H1 (cell line): ENCODE data around the gene GPR45. TPM values are rescaled to one million over a fixed set of nuclear protein-coding genes. Genes with fewer than 3 reads are reported as not detected.

Experiments used
- CTCF ChIA-PET: fragments of 300-600 bp; sonication (Branson Sonifier 250); formaldehyde crosslinking; loops from one replicate; lab custom pipeline; 2021; ENCODE audit not compliant: partially characterized antibody; lab: Charles Lee
- POLR2A ChIA-PET: fragments of 300-600 bp; sonication (Branson Sonifier 250); formaldehyde crosslinking; loops from one replicate; lab custom pipeline; 2021; ENCODE audit warnings: inconsistent platforms; ENCODE audit not compliant: partially characterized antibody; lab: Charles Lee
- DNase-seq, 2 experiments: peaks; one replicate each; pipeline versions ENCODE4 v3.0.0 to v3.0.0-alpha.2; 2010 to 2022; ENCODE audit warnings: low spot score in 2 of 2, low read depth in 1 of 2, mixed read lengths in 1 of 2
- FAIRE-seq: peaks from 2 replicates; lab custom pipeline; 2011; peaks lifted over from hg19 to GRCh38; lab: Jason Lieb, UNC
- H2AFZ ChIP-seq: 2 replicates; pipeline ENCODE4 v1.8.1; 2012; ENCODE audit warnings: low read length, inconsistent platforms
- H2AK5ac ChIP-seq: 2 replicates; pipeline ENCODE4 v1.6.1; 2013; ENCODE audit warnings: low read depth, low read length
- H2BK120ac ChIP-seq: replicated peaks from 2 replicates; pipeline ENCODE3; 2013; ENCODE audit warnings: low read depth, low read length, inconsistent platforms
- H2BK12ac ChIP-seq: 2 replicates; pipeline ENCODE4 v1.6.1; 2013; ENCODE audit warnings: low read depth, low read length
- H2BK15ac ChIP-seq: 2 replicates; pipeline ENCODE4 v1.6.1; 2013; ENCODE audit warnings: low read length
- H2BK20ac ChIP-seq: 2 replicates; pipeline ENCODE4 v1.6.1; 2013; ENCODE audit warnings: low read length
- H2BK5ac ChIP-seq: 2 replicates; pipeline ENCODE4 v1.6.1; 2013; ENCODE audit warnings: low read depth, low read length
- H3K14ac ChIP-seq: 2 replicates; pipeline ENCODE4 v1.6.1; 2013; ENCODE audit warnings: inconsistent platforms; ENCODE audit not compliant: insufficient read length
- H3K18ac ChIP-seq: 2 replicates; pipeline ENCODE4 v1.6.1; 2013; ENCODE audit warnings: low read length; ENCODE audit errors: extremely low read depth
- H3K23ac ChIP-seq: 2 replicates; pipeline ENCODE4 v1.6.1; 2013; ENCODE audit warnings: inconsistent platforms; ENCODE audit not compliant: insufficient read length
- H3K23me2 ChIP-seq: 2 replicates; pipeline ENCODE4 v1.6.1; 2013; ENCODE audit warnings: low read depth, low read length
- H3K27ac ChIP-seq: 2 replicates; pipeline ENCODE4 v1.6.1; 2011; ENCODE audit warnings: low read depth, low read length, inconsistent platforms
- H3K27me3 ChIP-seq, 4 experiments: replicated peaks in 1 of 4; 1 replicate in 1 of 4; 2 replicates in 3 of 4; pipeline versions ENCODE4 v1.6.1 to v1.8.1; 2011 to 2013; ENCODE audit warnings: low read length in 3 of 4, mild to moderate bottlenecking in 3 of 4, inconsistent platforms in 2 of 4, mixed read lengths in 2 of 4, moderate library complexity in 1 of 4; ENCODE audit not compliant: control insufficient read depth in 3 of 4, insufficient read depth in 3 of 4; ENCODE audit errors: extremely low read depth in 1 of 4
- H3K36me3 ChIP-seq, 4 experiments: 2 replicates each; pipeline versions ENCODE4 v1.6.1 to v1.8.1; 2011 to 2013; ENCODE audit warnings: mild to moderate bottlenecking in 4 of 4, low read length in 3 of 4, moderate library complexity in 2 of 4, control low read depth in 1 of 4, inconsistent platforms in 1 of 4; ENCODE audit not compliant: insufficient read depth in 4 of 4, control insufficient read depth in 2 of 4
- H3K4ac ChIP-seq: replicated peaks from 2 replicates; pipeline ENCODE3; 2013; ENCODE audit warnings: low read length, low read depth, mixed read lengths, inconsistent platforms; ENCODE audit not compliant: insufficient read length
- H3K4me1 ChIP-seq, 4 experiments: replicated peaks in 1 of 4; 1 replicate in 1 of 4; 2 replicates in 3 of 4; pipeline versions ENCODE4 v1.6.1 to v1.8.1; 2011 to 2013; ENCODE audit warnings: low read length in 3 of 4, inconsistent platforms in 2 of 4, mixed read lengths in 1 of 4; ENCODE audit not compliant: insufficient read depth in 4 of 4, control insufficient read depth in 3 of 4
- H3K4me2 ChIP-seq, 2 experiments: 2 replicates each; pipeline versions ENCODE4 v1.6.1 to v1.8.1; 2011 to 2013; ENCODE audit warnings: low read depth in 2 of 2, low read length in 2 of 2, control low read depth in 1 of 2, inconsistent platforms in 1 of 2, mild to moderate bottlenecking in 1 of 2; ENCODE audit not compliant: insufficient read depth in 1 of 2
- H3K4me3 ChIP-seq, 4 experiments: fragments of 200-600, 300-600 bp in 1 of 4; sonication (generic), shearing (Covaris generic), sonication (Bioruptor Twin) in 1 of 4; 2 replicates each; pipeline versions ENCODE4 v1.5.1 to v1.8.1; 2011 to 2016; ENCODE audit warnings: low read length in 4 of 4, low read depth in 3 of 4, control low read depth in 2 of 4, inconsistent platforms in 2 of 4, mild to moderate bottlenecking in 2 of 4, mixed read lengths in 1 of 4, moderate library complexity in 1 of 4; ENCODE audit not compliant: insufficient read depth in 2 of 4; ENCODE audit errors: extremely low read depth in 1 of 4
- H3K56ac ChIP-seq: replicated peaks from 2 replicates; pipeline ENCODE3; 2013; ENCODE audit warnings: low read depth, mild to moderate bottlenecking, mixed read lengths, low read length, inconsistent platforms; ENCODE audit not compliant: insufficient read length
- H3K79me1 ChIP-seq: 2 replicates; pipeline ENCODE4 v1.6.1; 2013; ENCODE audit warnings: low read depth, low read length, control low read depth
- H3K79me2 ChIP-seq, 2 experiments: 2 replicates each; pipeline versions ENCODE4 v1.6.1 to v1.8.1; 2012 to 2013; ENCODE audit warnings: low read length in 2 of 2, mild to moderate bottlenecking in 2 of 2, inconsistent platforms in 1 of 2; ENCODE audit not compliant: insufficient read depth in 2 of 2, control insufficient read depth in 1 of 2
- H3K9ac ChIP-seq, 4 experiments: replicated peaks in 1 of 4; 1 replicate in 1 of 4; 2 replicates in 3 of 4; pipeline versions ENCODE4 v1.6.1 to v1.8.1; 2011 to 2013; ENCODE audit warnings: low read depth in 3 of 4, low read length in 3 of 4, control low read depth in 2 of 4, mild to moderate bottlenecking in 2 of 4, moderate library complexity in 2 of 4, inconsistent platforms in 1 of 4; ENCODE audit errors: extremely low read depth in 1 of 4
- H3K9me3 ChIP-seq, 2 experiments: 2 replicates each; pipeline versions ENCODE4 v1.6.1 to v1.8.1; 2012 to 2013; ENCODE audit warnings: mild to moderate bottlenecking in 2 of 2, moderate library complexity in 2 of 2, control low read depth in 1 of 2, inconsistent platforms in 1 of 2, low read depth in 1 of 2, low read length in 1 of 2, mixed read lengths in 1 of 2; ENCODE audit not compliant: insufficient read depth in 2 of 2
- H4K20me1 ChIP-seq, 2 experiments: replicated peaks in 1 of 2; 2 replicates each; pipeline versions ENCODE3 to v1.8.1; 2011 to 2013; ENCODE audit warnings: inconsistent platforms in 2 of 2, low read length in 2 of 2, mild to moderate bottlenecking in 1 of 2; ENCODE audit not compliant: insufficient read depth in 2 of 2, control insufficient read depth in 1 of 2
- H4K5ac ChIP-seq: 2 replicates; pipeline ENCODE4 v1.6.1; 2013; ENCODE audit warnings: low read length, low read depth, mixed read lengths, inconsistent platforms; ENCODE audit not compliant: insufficient read length
- H4K8ac ChIP-seq: 2 replicates; pipeline ENCODE4 v1.8.0; 2013; ENCODE audit warnings: mild to moderate bottlenecking, moderate library complexity, low read length, inconsistent platforms; ENCODE audit not compliant: insufficient read depth; ENCODE audit errors: extremely low read depth
- H4K91ac ChIP-seq: replicated peaks from 2 replicates; pipeline ENCODE3; 2013; ENCODE audit warnings: low read length, mixed read lengths, inconsistent platforms; ENCODE audit not compliant: insufficient read length
- ASH2L ChIP-seq: fragments of 200-600, 300-600 bp; sonication (generic); IDR thresholded peaks from one replicate; pipeline ENCODE4 v1.7.1; 2017; ENCODE audit warnings: low read length
- CHD1 ChIP-seq: IDR thresholded peaks from 2 replicates; pipeline ENCODE4 v1.6.1; 2012; ENCODE audit warnings: low read depth, low read length, improper control_type of control experiment
- NANOG ChIP-seq: IDR thresholded peaks from 2 replicates; pipeline ENCODE4 v1.6.1; 2011; ENCODE audit warnings: low read length, low read depth, mild to moderate bottlenecking, inconsistent platforms; ENCODE audit not compliant: insufficient read depth, poor library complexity, severe bottlenecking
- PHF8 ChIP-seq: fragments of 200-600 bp; sonication (generic); conservative IDR thresholded peaks from 2 replicates; pipeline ENCODE4 v1.7.1; 2012; ENCODE audit warnings: low read depth, mild to moderate bottlenecking, inconsistent platforms, low read length, moderate library complexity
- RFX5 ChIP-seq: IDR thresholded peaks from 2 replicates; pipeline ENCODE4 v1.6.1; 2011; ENCODE audit warnings: low read depth, low read length, improper control_type of control experiment, borderline replicate concordance
- TBP ChIP-seq: IDR thresholded peaks from 2 replicates; pipeline ENCODE4 v1.6.1; 2011; ENCODE audit warnings: low read depth, low read length, improper control_type of control experiment
- TCF12 ChIP-seq: IDR thresholded peaks from 2 replicates; pipeline ENCODE4 v1.6.1; 2011; ENCODE audit warnings: low read depth, mild to moderate bottlenecking, low read length
- whole genome bisulfite sequencing, 2 experiments: shearing (Covaris generic) in 1 of 2; methylation state at CpG; one replicate each; pipeline versions ENCODE4 v1.1.6 to v1.1.7; 2013 to 2015; ENCODE audit warnings: low lambda C conversion rate in 2 of 2, mixed read lengths in 2 of 2, inconsistent platforms in 1 of 2, low coverage in 1 of 2, missing lambda C conversion rate in 1 of 2; ENCODE audit not compliant: insufficient replicate concordance in 2 of 2, insufficient coverage in 1 of 2, insufficient read length in 1 of 2; ENCODE audit errors: extremely low coverage in 1 of 2, missing lambda C conversion rate in 1 of 2; 5-methylcytosine and 5-hydroxymethylcytosine counted together
- polyA plus RNA-seq, 7 experiments: library from polyadenylated mRNA; depleted of rRNA in 3 of 7; stranded (reverse) in 5 of 7; unstranded in 2 of 7; fragments of >200 nt in 5 of 7; fragments of 200-250 nt in 2 of 7; gene quantifications; 1 replicate in 5 of 7; 2 replicates in 1 of 7; 4 replicates in 1 of 7; pipeline versions ENCODE4 v1.2.1 to v1.2.3, GENCODE V29; 2011 to 2013; ENCODE audit warnings: missing spikeins in 2 of 7, mixed read lengths in 2 of 7
- total RNA-seq: library from RNA; stranded (reverse); fragmentation: NEBNext Ultra II Directional; extraction: Animal tissue kit (Norgen Biotek cat#: 25700); gene quantifications from 2 replicates; pipeline ENCODE4 v1.2.1, GENCODE V29; 2021

Gene GPR45
- total and polyA plus RNA-seq, 2 of the 8 experiments (the other 6 are each of a cell fraction or from before 2014, with no cell fraction given): 0.21 TPM; not detected in 1

- Histone ChIP-seq H3K18ac (0 out of 2 replicates have a peak overlapping the region, but pooled peaks have one; percentile 22), H2BK5ac (no peak overlapping the region), H2BK12ac (no peak overlapping the region), H3K27me3 (no peaks in the 10 kb centered on the region), H2BK20ac (no peak overlapping the region), H3K9ac (no peak overlapping the region; a peak in 1 of 7 replicates), H2BK15ac (no peak overlapping the region), H3K36me3 (no peaks in the 10 kb centered on the region), H4K91ac (no peak overlapping the region), H3K4me3 (no peak overlapping the region), H4K8ac (no peak overlapping the region), H3K27ac (no peak overlapping the region), H2AFZ (no peak overlapping the region), H2AK5ac (no peak overlapping the region), H3K4ac (no peak overlapping the region), H3K14ac (no peak overlapping the region), H3K23me2 (no peaks in the 10 kb centered on the region), H3K56ac (no peak overlapping the region), H3K4me2 (no peak overlapping the region; a peak in 1 of 4 replicates), H3K4me1 (peaks cover 0 to 5% (median 2%) of the 10 kb centered on the region in 4 experiments; a peak in 4 of 7 replicates), H4K5ac (no peak overlapping the region), H3K79me1 (no peaks in the 10 kb centered on the region), H2BK120ac (no peak overlapping the region), H3K79me2 (no peaks in the 10 kb centered on the region), H3K23ac (no peak overlapping the region), H3K9me3 (no peaks in the 10 kb centered on the region), H4K20me1 (no peaks in the 10 kb centered on the region)
- DNase-seq (no peak), FAIRE-seq (no peak)
- 81% methylated on average over 9 of the region's 9 CpGs; no CpG with 5 or more reads in 1 of the 2 experiments for WGBS, 2 experiments
- ChIA-PET CTCF (interaction anchor here (1.0 to 7.2 kb wide), 6 partner anchors 11 to 110 kb away, joined by 3 to 44 read pairs (median 6); no protein-coding TSS in a partner anchor), POLR2A (interaction anchor here (0.7 to 1.1 kb wide), 3 partner anchors 9 to 16 kb away, joined by 3 read pairs; no protein-coding TSS in a partner anchor)
- TF ChIP-seq NANOG (no peak), PHF8 (no peak), TCF12 (no peak), RFX5 (no peak), ASH2L (peak; percentile 21), CHD1 (no peak), TBP (no peak)
These were observed 17.1 kb upstream of the GPR45 start for GRCh38 chr2:105224444-105224843.
